ENCODE data around the gene FAM171A2. TPM values are rescaled to one million over a fixed set of nuclear protein-coding genes. Genes with fewer than 3 reads are reported as not detected.

Gene FAM171A2
- total and polyA plus RNA-seq, 2 of the 8 experiments (the other 6 are each of a cell fraction or from before 2014, with no cell fraction given) = 21.9 to 24.1 TPM

DNA sequence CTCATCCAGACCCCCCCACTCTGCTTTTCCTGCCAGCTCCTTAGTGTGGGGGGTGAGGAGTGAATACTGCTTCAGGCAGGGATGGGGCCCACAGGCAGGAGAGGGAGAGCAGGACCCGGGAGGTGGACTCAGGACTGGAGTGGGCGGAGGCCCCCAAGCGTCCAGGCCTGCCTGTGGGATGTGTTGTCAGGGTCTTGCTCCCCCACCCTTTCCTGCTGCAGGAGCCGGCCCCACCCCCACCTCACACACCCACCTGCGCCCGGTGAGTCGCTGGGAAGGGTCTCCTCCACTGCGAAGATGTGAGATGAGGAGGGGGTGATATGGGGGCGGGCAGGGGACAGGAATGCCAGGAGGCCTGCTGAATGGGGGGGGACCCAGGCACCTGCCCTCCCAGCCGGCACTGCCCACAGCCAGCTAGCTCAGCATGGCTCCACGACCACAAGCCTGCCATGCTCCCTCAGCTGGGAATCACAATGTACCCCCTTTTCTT lies 1.1 kb downstream of the FAM171A2 start:
- Histone ChIP-seq H2BK12ac (ENCODE audit: low read depth, low read length) (no peak overlapping the region), H3K9ac (replicated peaks in 1 of 4; ENCODE audit: extremely low read depth in 1 of 4, low read depth in 3 of 4, low read length in 3 of 4) (no peak overlapping the region), H3K23ac (ENCODE audit: insufficient read length) (no peak overlapping the region), H3K79me1 (ENCODE audit: low read depth, low read length) (peaks cover 12% of the 10 kb centered on the region), H4K8ac (ENCODE audit: extremely low read depth, insufficient read depth, low read length) (0 out of 2 replicates have a peak overlapping the region, but pooled peaks have one; percentile 7), H3K27ac (ENCODE audit: low read depth, low read length) (no peak overlapping the region), H4K91ac (replicated peaks; ENCODE audit: insufficient read length, low read length) (no peak overlapping the region), H3K23me2 (ENCODE audit: low read depth, low read length) (peaks cover 2% of the 10 kb centered on the region; the same call in 1 of the 2 replicates), H2BK120ac (replicated peaks; ENCODE audit: low read depth, low read length) (no peak overlapping the region), H3K4ac (replicated peaks; ENCODE audit: insufficient read length, low read depth, low read length) (no peak overlapping the region), H3K4me2 (ENCODE audit: insufficient read depth in 1 of 2, low read depth in 2 of 2, low read length in 2 of 2) (peak overlapping the region; percentile 52 to 79), H3K9me3 (ENCODE audit: insufficient read depth in 2 of 2, low read depth in 1 of 2, low read length in 1 of 2) (no peaks in the 10 kb centered on the region), H3K4me1 (replicated peaks in 1 of 4; ENCODE audit: control insufficient read depth in 3 of 4, insufficient read depth in 4 of 4, low read length in 3 of 4) (peaks cover 9 to 23% (median 18%) of the 10 kb centered on the region in 4 experiments), H3K56ac (replicated peaks; ENCODE audit: insufficient read length, low read depth, low read length) (no peak overlapping the region), H2BK15ac (ENCODE audit: low read length) (no peak overlapping the region; the same call in 1 of the 2 replicates), H2AK5ac (ENCODE audit: low read depth, low read length) (no peak overlapping the region; the same call in 1 of the 2 replicates), H3K36me3 (ENCODE audit: control insufficient read depth in 2 of 4, insufficient read depth in 4 of 4, low read length in 3 of 4) (peaks cover 0 to 6% (median 1%) of the 10 kb centered on the region in 4 experiments; a peak in 1 of 8 replicates), H2BK5ac (ENCODE audit: low read depth, low read length) (no peak overlapping the region), H2AFZ (ENCODE audit: low read length) (no peak overlapping the region), H4K5ac (ENCODE audit: insufficient read length, low read depth, low read length) (no peak overlapping the region), H3K18ac (ENCODE audit: extremely low read depth, low read length) (no peak overlapping the region), H4K20me1 (replicated peaks in 1 of 2; ENCODE audit: control insufficient read depth in 1 of 2, insufficient read depth in 2 of 2, low read length in 2 of 2) (peaks cover 3 to 21% of the 10 kb centered on the region in 2 experiments), H3K79me2 (ENCODE audit: control insufficient read depth in 1 of 2, insufficient read depth in 2 of 2, low read length in 2 of 2) (peaks cover 0 to 7% of the 10 kb centered on the region in 2 experiments; a peak in 1 of 4 replicates), H2BK20ac (ENCODE audit: low read length) (no peak overlapping the region), H3K4me3 (ENCODE audit: extremely low read depth in 1 of 4, insufficient read depth in 2 of 4, low read depth in 3 of 4, low read length in 4 of 4) (peak overlapping the region; percentile 71 to 100 (median 76)), H3K14ac (ENCODE audit: insufficient read length) (no peak overlapping the region), H3K27me3 (replicated peaks in 1 of 4; ENCODE audit: control insufficient read depth in 3 of 4, extremely low read depth in 1 of 4, insufficient read depth in 3 of 4, low read length in 3 of 4) (no peaks in the 10 kb centered on the region)
- TF ChIP-seq, protein P1, sequence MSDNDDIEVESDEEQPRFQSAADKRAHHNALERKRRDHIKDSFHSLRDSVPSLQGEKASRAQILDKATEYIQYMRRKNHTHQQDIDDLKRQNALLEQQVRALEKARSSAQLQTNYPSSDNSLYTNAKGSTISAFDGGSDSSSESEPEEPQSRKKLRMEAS (IDR thresholded peaks at IDR 0.05) = 0 out of 2 replicates have a peak, but pooled peaks have one; percentile 36
- no peak for TF ChIP-seq TAF1 (IDR thresholded peaks at IDR 0.05; ENCODE audit: low read depth, low read length)
- ChIA-PET CTCF (ENCODE audit: partially characterized antibody) (interaction anchor here (0.6 to 10.1 kb wide), 13 partner anchors 8 to 419 kb away, joined by 3 to 177 read pairs (median 4); partner anchors contain the start of gene GRN), POLR2A (ENCODE audit: partially characterized antibody) (interaction anchor here (0.7 to 3.8 kb wide), 8 partner anchors 9 to 164 kb away, joined by 3 to 15 read pairs (median 4); no protein-coding TSS in a partner anchor)
- FAIRE-seq (no peak), DNase-seq (ENCODE audit: low read depth in 1 of 2, low spot score in 2 of 2) (no peak)
- WGBS, 2 experiments (ENCODE audit: extremely low coverage in 1 of 2, insufficient coverage in 1 of 2, insufficient read length in 1 of 2, insufficient replicate concordance in 2 of 2, low coverage in 1 of 2, low lambda C conversion rate in 2 of 2, missing lambda C conversion rate in 1 of 2) = 27% methylated on average over 6 of the region's 11 CpGs; no CpG with 5 or more reads in 1 of the 2 experiments

Measured in H1 (cell line).